Choroid plexus epithelial cell (primary cell): ENCODE results near the gene CCDC175.

ENCODE experiments used
- DNase-seq: peaks from one replicate; pipeline ENCODE4 v3.0.0-alpha.2; 2010; ENCODE audit warnings: low read depth
- H3K4me3 ChIP-seq: 2 replicates; pipeline ENCODE4 v1.5.1; 2011; ENCODE audit warnings: low read depth, mild to moderate bottlenecking, control low read depth, low read length, moderate library complexity
- TF ChIP-seq, protein P1 (sequence below): conservative IDR thresholded peaks from 2 replicates; pipeline ENCODE4 v1.5.1; 2011; ENCODE audit warnings: low read depth, mild to moderate bottlenecking, control low read depth, inconsistent platforms, low read length, moderate library complexity

The CCDC175 gene

GRCh38 chr14:59507752-59508103, 68.9 kb downstream of the CCDC175 start:
- DNase-seq, result no peak
- no peak overlapping the region for H3K4me3 ChIP-seq
- TF ChIP-seq, protein P1, sequence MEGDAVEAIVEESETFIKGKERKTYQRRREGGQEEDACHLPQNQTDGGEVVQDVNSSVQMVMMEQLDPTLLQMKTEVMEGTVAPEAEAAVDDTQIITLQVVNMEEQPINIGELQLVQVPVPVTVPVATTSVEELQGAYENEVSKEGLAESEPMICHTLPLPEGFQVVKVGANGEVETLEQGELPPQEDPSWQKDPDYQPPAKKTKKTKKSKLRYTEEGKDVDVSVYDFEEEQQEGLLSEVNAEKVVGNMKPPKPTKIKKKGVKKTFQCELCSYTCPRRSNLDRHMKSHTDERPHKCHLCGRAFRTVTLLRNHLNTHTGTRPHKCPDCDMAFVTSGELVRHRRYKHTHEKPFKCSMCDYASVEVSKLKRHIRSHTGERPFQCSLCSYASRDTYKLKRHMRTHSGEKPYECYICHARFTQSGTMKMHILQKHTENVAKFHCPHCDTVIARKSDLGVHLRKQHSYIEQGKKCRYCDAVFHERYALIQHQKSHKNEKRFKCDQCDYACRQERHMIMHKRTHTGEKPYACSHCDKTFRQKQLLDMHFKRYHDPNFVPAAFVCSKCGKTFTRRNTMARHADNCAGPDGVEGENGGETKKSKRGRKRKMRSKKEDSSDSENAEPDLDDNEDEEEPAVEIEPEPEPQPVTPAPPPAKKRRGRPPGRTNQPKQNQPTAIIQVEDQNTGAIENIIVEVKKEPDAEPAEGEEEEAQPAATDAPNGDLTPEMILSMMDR, result no peak

DNA sequence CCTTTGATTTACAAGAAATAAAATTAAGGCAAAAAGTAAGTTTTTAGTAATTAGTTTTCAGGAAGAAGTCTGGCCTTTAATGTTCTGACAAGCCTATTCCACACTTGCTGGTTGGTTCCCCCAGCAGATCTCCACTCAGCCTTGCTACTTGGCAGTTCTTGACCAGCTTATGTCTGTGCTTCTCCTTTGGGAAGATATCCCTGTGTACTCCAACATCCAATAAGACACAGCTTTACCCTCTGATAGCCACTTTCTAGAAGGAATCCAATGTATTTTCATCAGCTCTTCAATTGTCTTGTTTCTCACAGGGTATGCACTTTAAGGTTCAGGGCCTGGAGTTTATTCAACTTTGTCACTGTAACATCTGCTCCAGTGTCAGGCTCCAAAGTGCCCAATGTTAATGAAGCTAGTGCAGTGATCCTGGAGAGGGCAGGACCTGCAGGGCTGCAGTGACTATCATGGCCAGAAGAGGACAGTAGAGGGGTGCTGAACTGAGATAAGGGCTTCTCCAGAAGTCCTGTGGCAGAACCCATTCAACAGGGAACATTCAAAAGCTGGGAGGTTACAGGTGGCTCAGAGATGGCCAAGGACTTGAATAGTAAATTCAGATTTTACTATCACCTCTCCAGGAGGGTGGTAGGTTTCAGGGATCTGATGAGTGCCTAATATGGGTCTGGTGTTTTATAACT, 69.4 kb downstream of the CCDC175 start:
- H3K4me3 ChIP-seq, result no peak overlapping the region
- TF ChIP-seq, protein P1, result peak; percentile 99
- peak; percentile 82 for DNase-seq

DNA sequence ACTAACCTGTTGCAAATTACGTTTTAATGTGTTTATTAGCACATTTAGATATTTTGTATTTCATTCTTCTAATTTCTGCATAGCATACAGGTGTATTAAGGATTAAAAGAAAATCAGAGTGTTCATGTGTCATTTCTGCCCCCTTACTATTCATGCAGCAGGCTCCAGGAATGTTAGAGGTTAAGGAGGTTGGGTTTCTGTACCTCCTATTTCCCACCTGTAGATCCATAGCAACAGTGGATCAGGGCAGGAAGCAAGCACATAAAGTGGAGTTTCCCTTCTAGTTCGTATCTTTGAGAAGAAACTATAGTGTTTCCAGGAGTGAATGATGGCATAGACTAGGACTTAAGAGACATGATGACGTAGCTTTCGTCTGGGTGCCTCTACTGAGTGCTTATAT, 73.4 kb downstream of the CCDC175 start:
- TF ChIP-seq, protein P1, result no peak

GRCh38 chr14:59500732-59501131, 75.9 kb downstream of the CCDC175 start:
- TF ChIP-seq, protein P1, result no peak
- no peak overlapping the region for H3K4me3 ChIP-seq
- DNase-seq, result no peak

More for the DNA sequence above, 73.4 kb downstream of the CCDC175 start:
- no peak overlapping the region for H3K4me3 ChIP-seq
- no peak for DNase-seq

DNA sequence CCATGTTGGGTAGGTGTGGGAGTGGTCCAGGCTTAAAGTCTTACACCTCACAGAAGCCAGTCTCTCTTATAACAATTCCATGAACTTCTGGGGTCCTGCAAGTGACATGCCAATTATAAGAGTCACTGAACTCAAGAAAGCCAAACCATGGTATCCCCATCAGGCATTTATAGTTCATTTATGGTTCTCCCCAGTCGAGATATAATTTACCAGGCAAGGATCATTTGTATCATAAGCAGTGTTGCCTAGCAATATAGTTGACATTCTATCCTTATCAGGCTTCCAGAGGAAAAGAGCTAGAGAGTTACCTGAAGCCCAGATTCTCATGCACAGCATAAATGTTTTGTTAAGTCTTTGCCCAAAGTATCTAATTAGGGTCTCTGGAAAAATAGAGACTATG, 84.2 kb downstream of the CCDC175 start:
- DNase-seq, result no peak
- H3K4me3 ChIP-seq, result no peak overlapping the region
- TF ChIP-seq, protein P1, result no peak

GRCh38 chr14:59490756-59491155, 85.9 kb downstream of the CCDC175 start:
- no peak for DNase-seq
- H3K4me3 ChIP-seq, result no peak overlapping the region
- TF ChIP-seq, protein P1, result no peak

- TF ChIP-seq, protein P1, result no peak
- H3K4me3 ChIP-seq, result peak overlapping the region; percentile 91
- DNase-seq, result peak; percentile 47
These were observed 91.9 kb downstream of the CCDC175 start for GRCh38 chr14:59484639-59485175.
